K562 (cell line): ENCODE results near the gene TMEM164. TPM values are rescaled to one million over a fixed set of nuclear protein-coding genes. Genes with fewer than 3 reads are reported as not detected.
"Not testable (repeated sequence)": the region's sequence is repeated elsewhere in the genome, so short reads cannot be mapped to it uniquely, and the experiment has no call there.

ENCODE experiments used
- ATAC-seq: fragments of 200-7000 bp; cut with Tn5 transposase; 3 replicates; pipeline ENCODE4 v1.9.1; 2020; ENCODE audit warnings: moderate library complexity
- BruUV-seq: library from RNA; stranded (reverse); fragments of 400-500 nt; replicated peaks from 2 replicates; lab custom pipeline; 2021; lab: Mats Ljungman, UMichigan
- CTCF ChIA-PET: fragments of 300-600 bp; formaldehyde crosslinking; extraction: SDS; loops from one replicate; lab custom pipeline; 2021; ENCODE audit warnings: low intra/inter-chr PET ratio; lab: Yijun Ruan, JAX
- POLR2A ChIA-PET: fragments of 300-600, 350-650 bp; sonication (Branson Sonifier 250); formaldehyde crosslinking; extraction: SDS; loops from one replicate; lab custom pipeline; 2021; ENCODE audit warnings: antibody characterized with exemption, inconsistent platforms; lab: Yijun Ruan, JAX
- DNase-seq, 4 experiments: peaks; one replicate each; pipeline versions ENCODE4 v3.0.0 to v3.0.0-alpha.2; 2011 to 2018; ENCODE audit warnings: low spot score in 3 of 4, mixed read lengths in 3 of 4; ENCODE audit errors: extremely low read depth in 1 of 4
- FAIRE-seq: peaks from 2 replicates; lab custom pipeline; 2011; peaks lifted over from hg19 to GRCh38; lab: Jason Lieb, UNC
- H2AFZ ChIP-seq: 2 replicates; pipeline ENCODE4 v1.6.0; 2011; ENCODE audit warnings: low read depth, low read length, control low read depth, inconsistent platforms
- H3K27ac ChIP-seq: fragments of 200-600 bp; 3 replicates; pipeline ENCODE4 v1.8.0; 2011; ENCODE audit warnings: low read depth, mild to moderate bottlenecking, control low read depth, inconsistent platforms, low read length, moderate library complexity, mixed read lengths; ENCODE audit errors: extremely low read depth
- H3K27me3 ChIP-seq, 2 experiments: fragments of 300-600 bp in 1 of 2; 2 replicates in 1 of 2; 3 replicates in 1 of 2; pipeline versions ENCODE4 v1.6.0 to v1.8.0; 2011; ENCODE audit warnings: inconsistent platforms in 2 of 2, low read length in 2 of 2, mild to moderate bottlenecking in 1 of 2, mixed read lengths in 1 of 2, moderate library complexity in 1 of 2; ENCODE audit not compliant: control insufficient read depth in 2 of 2, insufficient read depth in 2 of 2
- H3K36me3 ChIP-seq: fragments of 300-600 bp; 3 replicates; pipeline ENCODE4 v1.8.0; 2011; ENCODE audit warnings: mild to moderate bottlenecking, low read length, inconsistent platforms; ENCODE audit not compliant: control insufficient read depth, insufficient read depth
- H3K4me1 ChIP-seq, 2 experiments: fragments of 200-600 bp in 1 of 2; replicated peaks in 1 of 2; 2 replicates in 1 of 2; 3 replicates in 1 of 2; pipeline versions ENCODE4 v1.5.1 to v1.8.0; 2011; ENCODE audit warnings: inconsistent platforms in 2 of 2, low read length in 2 of 2, mild to moderate bottlenecking in 1 of 2, mixed read lengths in 1 of 2, moderate library complexity in 1 of 2; ENCODE audit not compliant: control insufficient read depth in 2 of 2, insufficient read depth in 2 of 2
- H3K4me2 ChIP-seq: 2 replicates; pipeline ENCODE4 v1.6.1; 2011; ENCODE audit warnings: low read length, control low read depth, inconsistent platforms, mixed read lengths; ENCODE audit not compliant: insufficient read depth
- H3K4me3 ChIP-seq: fragments of 200-600 bp; sonication (generic), shearing (Covaris generic); 2 replicates; pipeline ENCODE4 v1.5.1; 2016; ENCODE audit warnings: control low read depth, inconsistent platforms
- H3K79me2 ChIP-seq: fragments of 200-600 bp; 3 replicates; pipeline ENCODE4 v1.8.0; 2011; ENCODE audit warnings: low read length, inconsistent platforms; ENCODE audit not compliant: control insufficient read depth, insufficient read depth
- H3K9ac ChIP-seq, 2 experiments: 2 replicates each; pipeline versions ENCODE4 v1.6.0 to v1.6.1; 2011; ENCODE audit warnings: low read depth in 2 of 2, low read length in 2 of 2, control low read depth in 1 of 2, inconsistent platforms in 1 of 2, mild to moderate bottlenecking in 1 of 2, mixed read lengths in 1 of 2; ENCODE audit not compliant: insufficient read depth in 1 of 2
- H3K9me1 ChIP-seq: one replicate; pipeline ENCODE4 v1.6.0; 2011; ENCODE audit warnings: inconsistent platforms, mild to moderate bottlenecking, low read length, moderate library complexity; ENCODE audit not compliant: control insufficient read depth, insufficient read depth
- H3K9me3 ChIP-seq: replicated peaks from 2 replicates; pipeline ENCODE4 v1.5.1; 2011; ENCODE audit warnings: low read depth, low read length, inconsistent platforms; ENCODE audit not compliant: control insufficient read depth, insufficient read depth
- H4K20me1 ChIP-seq: replicated peaks from 2 replicates; pipeline ENCODE4 v1.6.1; 2011; ENCODE audit warnings: low read length, inconsistent platforms, mixed read lengths; ENCODE audit not compliant: control insufficient read depth, insufficient read depth
- THRB ChIP-seq: fragments of 450-650 bp; formaldehyde crosslinking; conservative IDR thresholded peaks from 2 replicates; pipeline ENCODE4 v1.4.0; 2022; ENCODE audit warnings: mild to moderate bottlenecking, missing genetic modification characterization
- WGBS: fragments of 100-300 bp; shearing (Covaris generic); methylation state at CpG from one replicate; pipeline ENCODE4 v1.1.6; 2016; ENCODE audit warnings: low coverage, mixed read lengths; ENCODE audit not compliant: insufficient coverage; ENCODE audit errors: missing lambda C conversion rate; 5-methylcytosine and 5-hydroxymethylcytosine counted together
- in situ Hi-C: fragments of 300-500 bp; cut with MboI; formaldehyde crosslinking; loops from 4 replicates; pipeline ENCODE4 v1.15.0; 2018; ENCODE audit warnings: inconsistent platforms, mixed read lengths
- intact Hi-C: fragments of 100-400 bp; cut with micrococcal nuclease; formaldehyde crosslinking; loops from 2 replicates; pipeline ENCODE4 v1.14.2; 2022
- polyA plus RNA-seq, 8 experiments: library from polyadenylated mRNA; depleted of rRNA in 4 of 8; stranded (reverse) in 5 of 8; unstranded in 3 of 8; fragments of >200 nt; fragmentation: Nextera tagmentation in 2 of 8; fragmentation: Illumina TruSeq in 1 of 8; extraction: Ambion mirVana in 2 of 8; extraction: Trizol in 1 of 8; gene quantifications; 2 replicates each; pipeline versions ENCODE4 v1.2.1 to v1.2.3, GENCODE V29; 2011 to 2014; ENCODE audit warnings: inconsistent platforms in 1 of 8, missing spikeins in 1 of 8
- total RNA-seq, 7 experiments: library from RNA; depleted of rRNA in 6 of 7; stranded (reverse); fragments of >200 nt in 6 of 7; fragmentation: Illumina TruSeq in 2 of 7; extraction: Trizol in 2 of 7; gene quantifications; 2 replicates each; pipeline versions ENCODE4 v1.2.1 to v1.2.3, GENCODE V29; 2011 to 2021; ENCODE audit warnings: low replicate concordance in 1 of 7
- TF ChIP-seq, protein P1 (sequence below), 2 experiments: fragments of 450-650 bp; IDR thresholded peaks; 2 replicates each; pipeline ENCODE4 v1.6.1; 2016

TMEM164 gene
- total and polyA plus RNA-seq, 9 of the 15 experiments (the other 6 are each of a cell fraction or from before 2014, with no cell fraction given) = 2.4 to 57.3 (median 23.1) TPM

- TF ChIP-seq THRB (CRISPR knock-in tag) = no peak
- TF ChIP-seq, protein P1, sequence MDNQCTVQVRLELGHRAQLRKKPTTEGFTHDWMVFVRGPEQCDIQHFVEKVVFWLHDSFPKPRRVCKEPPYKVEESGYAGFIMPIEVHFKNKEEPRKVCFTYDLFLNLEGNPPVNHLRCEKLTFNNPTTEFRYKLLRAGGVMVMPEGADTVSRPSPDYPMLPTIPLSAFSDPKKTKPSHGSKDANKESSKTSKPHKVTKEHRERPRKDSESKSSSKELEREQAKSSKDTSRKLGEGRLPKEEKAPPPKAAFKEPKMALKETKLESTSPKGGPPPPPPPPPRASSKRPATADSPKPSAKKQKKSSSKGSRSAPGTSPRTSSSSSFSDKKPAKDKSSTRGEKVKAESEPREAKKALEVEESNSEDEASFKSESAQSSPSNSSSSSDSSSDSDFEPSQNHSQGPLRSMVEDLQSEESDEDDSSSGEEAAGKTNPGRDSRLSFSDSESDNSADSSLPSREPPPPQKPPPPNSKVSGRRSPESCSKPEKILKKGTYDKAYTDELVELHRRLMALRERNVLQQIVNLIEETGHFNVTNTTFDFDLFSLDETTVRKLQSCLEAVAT (IDR thresholded peaks at IDR 0.05) = 0 out of 4 replicates have a peak, but pooled peaks of 1 of the 2 experiments have one; percentile 35
Observed at GRCh38 chrX:110153896-110154295, 151.0 kb downstream of the TMEM164 start (continued).

GRCh38 chrX:110154328-110154727 is 151.4 kb downstream of the TMEM164 start:
- H3K4me1 ChIP-seq = peaks cover 5 to 16% of the 10 kb centered on the region in 2 experiments; a peak in 3 of 5 replicates
- DNase-seq, H3K27me3 ChIP-seq, H3K27ac ChIP-seq, H3K4me2 ChIP-seq, H2AFZ ChIP-seq, H3K9ac ChIP-seq, H4K20me1 ChIP-seq, H3K4me3 ChIP-seq, H3K9me3 ChIP-seq, ATAC-seq, FAIRE-seq, H3K9me1 ChIP-seq, BruUV-seq, POLR2A ChIA-PET: not testable (repeated sequence)
- in situ Hi-C loops (loop anchor here (25.0 kb wide), 2 partner anchors 508 to 708 kb away; no protein-coding TSS in a partner anchor), intact Hi-C loops (loop anchor here (10.0 kb wide), 2 partner anchors 670 to 690 kb away; partner anchors contain the start of gene GUCY2F)
- H3K36me3 ChIP-seq = peaks cover 30% of the 10 kb centered on the region
- CTCF ChIA-PET = interaction anchor here (0.6 kb wide), 1 partner anchor 465 kb away, joined by 3 read pairs; no protein-coding TSS in a partner anchor
- 51% methylated on average over 4 of the region's 5 CpGs for WGBS
- peaks cover 10% of the 10 kb centered on the region; the same call in 2 of the 3 replicates for H3K79me2 ChIP-seq
